ENCODE data around the gene GIPC1. TPM values are rescaled to one million over a fixed set of nuclear protein-coding genes. Genes with fewer than 3 reads are reported as not detected.

Gene GIPC1
- total RNA-seq, 1 donor from 2014 or later: 23.6 TPM

DNA sequence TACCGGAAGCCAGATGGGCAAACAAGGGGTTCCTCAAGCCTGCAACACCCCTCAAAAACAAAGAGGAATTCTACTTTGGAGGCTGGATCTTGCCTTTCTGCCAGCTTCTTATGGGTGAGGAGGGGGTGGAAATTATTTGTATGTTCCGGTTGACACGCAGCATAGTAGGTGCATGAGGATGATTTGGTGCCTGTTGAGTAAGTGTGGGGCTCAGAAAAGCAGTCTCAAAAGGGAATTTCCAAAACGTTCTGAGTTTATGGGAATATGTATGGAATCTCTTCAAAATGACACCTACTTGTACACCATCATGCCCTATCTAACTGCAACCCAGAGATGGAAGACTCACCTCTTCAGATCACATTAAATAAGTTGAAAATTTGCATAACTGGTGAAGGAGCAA lies 30.5 kb upstream of the GIPC1 start:
- H3K27me3 Mint-ChIP-seq (ENCODE audit: insufficient read depth, low read depth): peaks cover 11% of the 10 kb centered on the region
- Histone ChIP-seq H3F3A (ENCODE audit: low read depth) (peaks cover 17% of the 10 kb centered on the region), H3K27me3 (no peaks in the 10 kb centered on the region), H3K36me3 (no peaks in the 10 kb centered on the region), H3K4me3 (no peak overlapping the region), H3K4me1 (peaks cover 6% of the 10 kb centered on the region), H3K4me2 (no peak overlapping the region), H4K20me1 (ENCODE audit: low read depth) (peaks cover 14% of the 10 kb centered on the region), H3K27ac (no peak overlapping the region), H3K79me2 (ENCODE audit: low read depth) (peaks cover 17% of the 10 kb centered on the region), H3K9me3 (ENCODE audit: low read depth) (no peaks in the 10 kb centered on the region), H3K9ac (no peak overlapping the region), H2AFZ (replicated peaks) (peak overlapping the region; percentile 21)
- H3K4me1 Mint-ChIP-seq: peaks cover 16% of the 10 kb centered on the region
- TF ChIP-seq EZH2 (IDR thresholded peaks at IDR 0.05): no peak
- no peaks in the 10 kb centered on the region for H3K36me3 Mint-ChIP-seq
- no peak overlapping the region for H3K27ac Mint-ChIP-seq
- peak overlapping the region; percentile 55 for H3K4me3 Mint-ChIP-seq
- no peak for DNase-seq (ENCODE audit: low spot score)
- no peaks in the 10 kb centered on the region for H3K9me3 Mint-ChIP-seq

DNA sequence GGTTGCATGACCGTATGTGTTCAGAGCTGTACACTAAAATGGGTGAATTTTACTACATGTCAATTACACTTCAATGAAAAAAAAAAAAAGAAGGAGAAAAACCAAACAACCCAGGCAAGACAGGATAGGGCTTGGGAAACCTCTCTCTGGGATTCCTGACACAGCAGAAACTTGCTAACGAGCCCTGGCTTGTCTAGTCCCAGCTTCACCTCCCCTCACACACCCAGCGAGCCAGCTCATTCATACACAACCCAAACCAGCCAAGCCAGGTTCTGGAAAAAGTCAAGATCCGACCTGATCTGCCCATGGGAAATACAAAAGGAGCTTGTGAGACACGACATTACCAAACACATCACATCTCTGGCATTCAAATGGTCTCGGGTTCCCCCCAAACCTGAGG lies 29.8 kb upstream of the GIPC1 start:
- no peaks in the 10 kb centered on the region for H3K36me3 Mint-ChIP-seq
- H3K4me1 Mint-ChIP-seq: peaks cover 11% of the 10 kb centered on the region
- no peak overlapping the region for H3K27ac Mint-ChIP-seq
- peak overlapping the region; percentile 21 for H2AFZ ChIP-seq (replicated peaks)
- TF ChIP-seq EZH2phosphoT487 (IDR thresholded peaks at IDR 0.05) (no peak), EZH2 (IDR thresholded peaks at IDR 0.05) (no peak)
- TF ChIP-seq, protein P1, sequence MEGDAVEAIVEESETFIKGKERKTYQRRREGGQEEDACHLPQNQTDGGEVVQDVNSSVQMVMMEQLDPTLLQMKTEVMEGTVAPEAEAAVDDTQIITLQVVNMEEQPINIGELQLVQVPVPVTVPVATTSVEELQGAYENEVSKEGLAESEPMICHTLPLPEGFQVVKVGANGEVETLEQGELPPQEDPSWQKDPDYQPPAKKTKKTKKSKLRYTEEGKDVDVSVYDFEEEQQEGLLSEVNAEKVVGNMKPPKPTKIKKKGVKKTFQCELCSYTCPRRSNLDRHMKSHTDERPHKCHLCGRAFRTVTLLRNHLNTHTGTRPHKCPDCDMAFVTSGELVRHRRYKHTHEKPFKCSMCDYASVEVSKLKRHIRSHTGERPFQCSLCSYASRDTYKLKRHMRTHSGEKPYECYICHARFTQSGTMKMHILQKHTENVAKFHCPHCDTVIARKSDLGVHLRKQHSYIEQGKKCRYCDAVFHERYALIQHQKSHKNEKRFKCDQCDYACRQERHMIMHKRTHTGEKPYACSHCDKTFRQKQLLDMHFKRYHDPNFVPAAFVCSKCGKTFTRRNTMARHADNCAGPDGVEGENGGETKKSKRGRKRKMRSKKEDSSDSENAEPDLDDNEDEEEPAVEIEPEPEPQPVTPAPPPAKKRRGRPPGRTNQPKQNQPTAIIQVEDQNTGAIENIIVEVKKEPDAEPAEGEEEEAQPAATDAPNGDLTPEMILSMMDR (IDR thresholded peaks at IDR 0.05): no peak
- H3K4me1 ChIP-seq: peaks cover 6% of the 10 kb centered on the region
- peaks cover 17% of the 10 kb centered on the region for H3F3A ChIP-seq (ENCODE audit: low read depth)
- no peak overlapping the region for H3K27ac ChIP-seq
- H3K27me3 Mint-ChIP-seq (ENCODE audit: insufficient read depth, low read depth): peaks cover 11% of the 10 kb centered on the region
- H3K9me3 ChIP-seq (ENCODE audit: low read depth): no peaks in the 10 kb centered on the region
- no peak overlapping the region for H3K4me2 ChIP-seq
- H4K20me1 ChIP-seq (ENCODE audit: low read depth): peaks cover 9% of the 10 kb centered on the region
- no peak overlapping the region for H3K9ac ChIP-seq
- no peak overlapping the region for H3K4me3 Mint-ChIP-seq
- H3K9me3 Mint-ChIP-seq: no peaks in the 10 kb centered on the region
- no peaks in the 10 kb centered on the region for H3K36me3 ChIP-seq
- peaks cover 10% of the 10 kb centered on the region for H3K79me2 ChIP-seq (ENCODE audit: low read depth)
- no peak for DNase-seq (ENCODE audit: low spot score)
- H3K4me3 ChIP-seq: no peak overlapping the region
- H3K27me3 ChIP-seq: no peaks in the 10 kb centered on the region

DNA sequence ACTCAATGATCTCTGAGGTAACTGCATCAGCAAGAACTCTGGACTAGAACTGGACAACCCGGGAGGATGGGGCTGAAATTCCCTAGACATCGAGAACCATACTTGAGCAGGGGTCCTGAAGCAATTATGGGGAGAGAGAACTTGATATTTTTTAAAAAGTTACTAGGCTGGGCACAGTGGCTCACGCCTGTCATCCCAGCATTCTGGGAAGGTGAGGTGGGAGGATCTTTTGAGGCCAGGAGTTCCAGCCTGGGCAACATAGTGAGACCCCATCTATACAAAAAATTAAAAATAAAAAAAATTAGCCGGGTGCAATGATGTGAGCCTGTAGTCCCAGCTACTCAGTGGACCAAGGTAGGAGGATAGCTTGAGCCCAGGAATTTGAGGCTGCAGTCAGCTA lies 24.6 kb upstream of the GIPC1 start:
- Histone ChIP-seq H3K4me2 (no peak overlapping the region), H3K9me3 (ENCODE audit: low read depth) (no peaks in the 10 kb centered on the region), H2AFZ (replicated peaks) (no peak overlapping the region), H4K20me1 (ENCODE audit: low read depth) (peaks cover 21% of the 10 kb centered on the region), H3F3A (ENCODE audit: low read depth) (peaks cover 23% of the 10 kb centered on the region), H3K4me1 (peaks cover 5% of the 10 kb centered on the region), H3K27me3 (no peaks in the 10 kb centered on the region), H3K79me2 (ENCODE audit: low read depth) (peaks cover 26% of the 10 kb centered on the region), H3K27ac (no peak overlapping the region), H3K4me3 (no peak overlapping the region), H3K36me3 (no peaks in the 10 kb centered on the region), H3K9ac (no peak overlapping the region)
- TF ChIP-seq EZH2 (IDR thresholded peaks at IDR 0.05) (no peak), EZH2phosphoT487 (IDR thresholded peaks at IDR 0.05) (no peak)
- TF ChIP-seq, protein P1 (IDR thresholded peaks at IDR 0.05): no peak
- H3K4me3 Mint-ChIP-seq: no peak overlapping the region
- H3K9me3 Mint-ChIP-seq: no peaks in the 10 kb centered on the region
- H3K36me3 Mint-ChIP-seq: peaks cover 12% of the 10 kb centered on the region
- DNase-seq (ENCODE audit: low spot score): no peak
- H3K27me3 Mint-ChIP-seq (ENCODE audit: insufficient read depth, low read depth): peaks cover 13% of the 10 kb centered on the region
- H3K27ac Mint-ChIP-seq: no peak overlapping the region
- peaks cover 34% of the 10 kb centered on the region for H3K4me1 Mint-ChIP-seq

GRCh38 chr19:14519860-14520407 lies 24.0 kb upstream of the GIPC1 start:
- no peak overlapping the region for H2AFZ ChIP-seq (replicated peaks)
- peaks cover 13% of the 10 kb centered on the region for H3K27me3 Mint-ChIP-seq (ENCODE audit: insufficient read depth, low read depth)
- H3K27ac Mint-ChIP-seq: peak overlapping the region; percentile 44

More at GRCh38 chr19:14519860-14520407, 24.0 kb upstream of the GIPC1 start:
- peaks cover 26% of the 10 kb centered on the region for H3F3A ChIP-seq (ENCODE audit: low read depth)
- no peak overlapping the region for H3K4me3 ChIP-seq
- H3K36me3 ChIP-seq: no peaks in the 10 kb centered on the region
- peaks cover 5% of the 10 kb centered on the region for H3K4me1 ChIP-seq
- no peaks in the 10 kb centered on the region for H3K27me3 ChIP-seq
- DNase-seq (ENCODE audit: low spot score): no peak
- H4K20me1 ChIP-seq (ENCODE audit: low read depth): peaks cover 27% of the 10 kb centered on the region
- Mint-ChIP-seq H3K9me3 (no peaks in the 10 kb centered on the region), H3K36me3 (peaks cover 17% of the 10 kb centered on the region), H3K4me1 (peaks cover 39% of the 10 kb centered on the region), H3K4me3 (peak overlapping the region; percentile 95)
- H3K4me2 ChIP-seq: no peak overlapping the region
- TF ChIP-seq, protein P1 (IDR thresholded peaks at IDR 0.05): no peak
- TF ChIP-seq EZH2phosphoT487 (IDR thresholded peaks at IDR 0.05) (no peak), EZH2 (IDR thresholded peaks at IDR 0.05) (no peak)
- no peaks in the 10 kb centered on the region for H3K9me3 ChIP-seq (ENCODE audit: low read depth)
- H3K9ac ChIP-seq: no peak overlapping the region
- H3K79me2 ChIP-seq (ENCODE audit: low read depth): peaks cover 33% of the 10 kb centered on the region
- H3K27ac ChIP-seq: no peak overlapping the region
